H1 (cell line): Measurements from ENCODE around the gene ACE.

Experiments
- EGR1 ChIP-seq: IDR thresholded peaks from 2 replicates; pipeline ENCODE4 v1.6.1; 2011; ENCODE audit warnings: low read depth, low read length, borderline replicate concordance
- JUN ChIP-seq: IDR thresholded peaks from 2 replicates; pipeline ENCODE4 v1.6.1; 2011; ENCODE audit warnings: low read depth, mild to moderate bottlenecking, improper control_type of control experiment, low read length
- NRF1 ChIP-seq: IDR thresholded peaks from 2 replicates; pipeline ENCODE4 v1.6.1; 2011; ENCODE audit warnings: mild to moderate bottlenecking, low read depth, low read length, improper control_type of control experiment
- POLR2A ChIP-seq, 2 experiments: IDR thresholded peaks; 1 replicate in 1 of 2; 2 replicates in 1 of 2; pipeline ENCODE4 v1.6.1; 2011; ENCODE audit warnings: low read depth in 2 of 2, low read length in 2 of 2, mild to moderate bottlenecking in 2 of 2; ENCODE audit errors: control extremely low read depth in 1 of 2
- RAD21 ChIP-seq, 2 experiments: IDR thresholded peaks in 1 of 2; conservative IDR thresholded peaks in 1 of 2; 2 replicates each; pipeline ENCODE4 v1.6.1; 2011; ENCODE audit warnings: low read depth in 2 of 2, low read length in 2 of 2, improper control_type of control experiment in 1 of 2, inconsistent platforms in 1 of 2, mild to moderate bottlenecking in 1 of 2, moderate library complexity in 1 of 2
- SIX5 ChIP-seq: IDR thresholded peaks from 2 replicates; pipeline ENCODE4 v1.6.1; 2011; ENCODE audit warnings: mild to moderate bottlenecking, low read depth, low read length
- SUZ12 ChIP-seq: fragments of 200-600 bp; sonication (generic); IDR thresholded peaks from 2 replicates; pipeline ENCODE4 v1.6.1; 2012; ENCODE audit warnings: mild to moderate bottlenecking, inconsistent platforms, low read length, moderate library complexity, mixed read lengths
- TBP ChIP-seq: IDR thresholded peaks from 2 replicates; pipeline ENCODE4 v1.6.1; 2011; ENCODE audit warnings: low read depth, low read length, improper control_type of control experiment
- TF ChIP-seq, protein P1 (sequence below): IDR thresholded peaks from 2 replicates; pipeline ENCODE4 v1.6.1; 2012; ENCODE audit warnings: inconsistent platforms
- TF ChIP-seq, protein P2 (sequence below), 3 experiments: IDR thresholded peaks; 1 replicate in 2 of 3; 2 replicates in 1 of 3; pipeline versions ENCODE4 v1.5.1 to v1.6.1; 2011; ENCODE audit warnings: low read length in 3 of 3, mild to moderate bottlenecking in 3 of 3, inconsistent platforms in 2 of 3, low read depth in 1 of 3, moderate library complexity in 1 of 3; ENCODE audit not compliant: insufficient read depth in 1 of 3; ENCODE audit errors: control extremely low read depth in 1 of 3

DNA sequence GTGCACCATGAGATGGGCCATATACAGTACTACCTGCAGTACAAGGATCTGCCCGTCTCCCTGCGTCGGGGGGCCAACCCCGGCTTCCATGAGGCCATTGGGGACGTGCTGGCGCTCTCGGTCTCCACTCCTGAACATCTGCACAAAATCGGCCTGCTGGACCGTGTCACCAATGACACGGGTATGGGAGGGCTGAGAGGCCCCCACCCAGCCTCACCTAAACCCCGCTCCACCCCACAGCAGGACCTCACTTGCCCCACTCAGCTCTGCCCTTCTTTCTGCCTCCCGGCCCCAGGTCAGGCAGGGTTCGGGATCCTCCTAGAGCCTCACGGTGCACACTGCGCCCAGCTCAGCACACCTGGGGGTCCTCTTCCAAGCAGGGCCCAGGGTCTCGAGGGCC lies 5.6 kb downstream of the ACE start:
- TF ChIP-seq, protein P1, sequence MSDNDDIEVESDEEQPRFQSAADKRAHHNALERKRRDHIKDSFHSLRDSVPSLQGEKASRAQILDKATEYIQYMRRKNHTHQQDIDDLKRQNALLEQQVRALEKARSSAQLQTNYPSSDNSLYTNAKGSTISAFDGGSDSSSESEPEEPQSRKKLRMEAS: no peak
- TF ChIP-seq EGR1 (no peak), TBP (no peak), RAD21 (IDR thresholded peaks at IDR 0.05 in 1 of 2, conservative IDR thresholded peaks at IDR 0.05 in 1 of 2; ENCODE audit: low read depth in 2 of 2, low read length in 2 of 2) (no peak), POLR2A (IDR thresholded peaks at IDR 0.05; ENCODE audit: control extremely low read depth in 1 of 2, low read depth in 2 of 2, low read length in 2 of 2) (no peak), NRF1 (no peak), JUN (no peak), SIX5 (no peak), SUZ12 (no peak)
- TF ChIP-seq, protein P2, sequence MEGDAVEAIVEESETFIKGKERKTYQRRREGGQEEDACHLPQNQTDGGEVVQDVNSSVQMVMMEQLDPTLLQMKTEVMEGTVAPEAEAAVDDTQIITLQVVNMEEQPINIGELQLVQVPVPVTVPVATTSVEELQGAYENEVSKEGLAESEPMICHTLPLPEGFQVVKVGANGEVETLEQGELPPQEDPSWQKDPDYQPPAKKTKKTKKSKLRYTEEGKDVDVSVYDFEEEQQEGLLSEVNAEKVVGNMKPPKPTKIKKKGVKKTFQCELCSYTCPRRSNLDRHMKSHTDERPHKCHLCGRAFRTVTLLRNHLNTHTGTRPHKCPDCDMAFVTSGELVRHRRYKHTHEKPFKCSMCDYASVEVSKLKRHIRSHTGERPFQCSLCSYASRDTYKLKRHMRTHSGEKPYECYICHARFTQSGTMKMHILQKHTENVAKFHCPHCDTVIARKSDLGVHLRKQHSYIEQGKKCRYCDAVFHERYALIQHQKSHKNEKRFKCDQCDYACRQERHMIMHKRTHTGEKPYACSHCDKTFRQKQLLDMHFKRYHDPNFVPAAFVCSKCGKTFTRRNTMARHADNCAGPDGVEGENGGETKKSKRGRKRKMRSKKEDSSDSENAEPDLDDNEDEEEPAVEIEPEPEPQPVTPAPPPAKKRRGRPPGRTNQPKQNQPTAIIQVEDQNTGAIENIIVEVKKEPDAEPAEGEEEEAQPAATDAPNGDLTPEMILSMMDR (IDR thresholded peaks at IDR 0.05; ENCODE audit: control extremely low read depth in 1 of 3, insufficient read depth in 1 of 3, low read depth in 1 of 3, low read length in 3 of 3): no peak
